HCEC 1CT (cell line): ENCODE data around the gene NCDN.

Experiments
- DNase-seq: peaks from one replicate; pipeline ENCODE4 v3.0.0-alpha.2; 2017

Gene NCDN, protein sequence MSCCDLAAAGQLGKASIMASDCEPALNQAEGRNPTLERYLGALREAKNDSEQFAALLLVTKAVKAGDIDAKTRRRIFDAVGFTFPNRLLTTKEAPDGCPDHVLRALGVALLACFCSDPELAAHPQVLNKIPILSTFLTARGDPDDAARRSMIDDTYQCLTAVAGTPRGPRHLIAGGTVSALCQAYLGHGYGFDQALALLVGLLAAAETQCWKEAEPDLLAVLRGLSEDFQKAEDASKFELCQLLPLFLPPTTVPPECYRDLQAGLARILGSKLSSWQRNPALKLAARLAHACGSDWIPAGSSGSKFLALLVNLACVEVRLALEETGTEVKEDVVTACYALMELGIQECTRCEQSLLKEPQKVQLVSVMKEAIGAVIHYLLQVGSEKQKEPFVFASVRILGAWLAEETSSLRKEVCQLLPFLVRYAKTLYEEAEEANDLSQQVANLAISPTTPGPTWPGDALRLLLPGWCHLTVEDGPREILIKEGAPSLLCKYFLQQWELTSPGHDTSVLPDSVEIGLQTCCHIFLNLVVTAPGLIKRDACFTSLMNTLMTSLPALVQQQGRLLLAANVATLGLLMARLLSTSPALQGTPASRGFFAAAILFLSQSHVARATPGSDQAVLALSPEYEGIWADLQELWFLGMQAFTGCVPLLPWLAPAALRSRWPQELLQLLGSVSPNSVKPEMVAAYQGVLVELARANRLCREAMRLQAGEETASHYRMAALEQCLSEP

DNA sequence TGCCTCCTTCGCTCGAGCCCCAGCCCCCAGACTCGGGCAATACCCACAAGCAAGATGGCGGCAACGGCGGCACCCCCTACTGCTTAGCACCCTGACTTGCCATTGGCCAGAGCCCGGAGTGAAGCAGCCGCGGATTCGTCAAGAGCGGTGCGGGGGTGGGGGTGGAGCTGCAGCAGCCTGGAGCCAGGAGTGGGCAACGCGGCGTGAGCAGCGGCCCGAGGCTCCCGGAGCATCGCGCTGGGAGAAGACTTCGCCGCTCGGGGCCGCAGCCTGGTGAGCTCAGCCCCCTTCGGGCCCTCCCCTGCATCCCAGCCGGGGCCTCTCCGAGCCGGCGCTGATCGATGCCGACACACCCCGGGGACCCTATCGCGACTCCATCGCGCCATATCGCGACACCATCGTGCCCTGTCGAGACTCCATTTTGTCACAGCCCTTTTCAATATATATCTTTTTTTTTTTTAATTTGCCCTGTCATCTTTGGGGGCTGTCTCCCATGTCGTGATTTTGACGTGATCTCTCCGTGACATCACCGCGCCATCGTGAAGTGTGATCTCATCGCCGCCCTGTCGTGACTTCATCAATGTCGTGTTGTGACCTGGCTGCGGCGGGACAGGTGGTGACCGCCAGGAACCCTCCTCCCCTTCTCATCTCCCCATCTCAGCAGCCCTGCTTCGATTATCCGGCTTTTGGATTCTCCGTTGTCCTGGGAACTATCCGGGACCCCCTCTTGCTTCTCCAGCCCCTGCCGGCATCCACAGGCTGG lies at the start of gene NCDN:
Gene NCDN (plus strand): TSS at position 189 of the 763 bp plus-strand sequence. CDS start 392 bp downstream, at position 581.
- peak; percentile 99 for DNase-seq

DNA sequence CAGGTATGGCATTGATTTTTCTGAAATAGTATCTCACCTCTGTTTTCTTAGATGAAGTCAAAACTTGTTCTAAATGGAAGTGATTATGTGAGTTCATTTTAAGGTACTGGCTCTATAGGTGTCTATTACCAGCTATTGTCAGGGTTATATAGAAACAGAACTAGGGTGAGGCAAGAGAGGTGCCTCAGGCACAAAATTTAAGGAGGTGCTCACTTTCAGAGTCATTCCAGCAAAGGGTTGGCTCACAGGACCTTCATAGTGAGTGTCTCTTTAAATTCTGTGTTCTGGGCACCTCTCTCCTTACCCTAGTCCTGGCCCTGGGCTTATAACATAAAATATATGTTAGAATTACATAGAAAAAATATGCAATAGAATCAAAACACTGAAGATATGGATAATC lies 49.7 kb upstream of the NCDN start:
- no peak for DNase-seq

DNA sequence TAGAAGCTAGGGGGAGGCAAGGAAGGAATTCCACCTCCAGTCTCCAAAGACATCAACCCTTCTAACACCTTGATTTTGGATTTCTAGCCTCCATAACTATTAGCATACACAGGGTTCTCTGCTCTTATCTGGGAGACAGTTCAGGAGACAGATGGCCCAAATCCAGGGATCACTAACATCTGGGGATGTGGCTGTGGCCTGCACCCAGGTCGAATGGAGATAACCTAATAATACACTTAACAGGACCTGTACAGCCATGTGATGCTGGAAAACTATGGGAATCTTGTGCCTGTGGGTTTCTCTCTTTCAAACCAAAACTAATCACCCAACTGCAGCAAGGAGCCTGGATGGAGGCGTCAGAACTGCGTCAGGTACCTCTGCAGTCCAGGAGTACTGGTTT lies 48.0 kb upstream of the NCDN start:
- no peak for DNase-seq

DNA sequence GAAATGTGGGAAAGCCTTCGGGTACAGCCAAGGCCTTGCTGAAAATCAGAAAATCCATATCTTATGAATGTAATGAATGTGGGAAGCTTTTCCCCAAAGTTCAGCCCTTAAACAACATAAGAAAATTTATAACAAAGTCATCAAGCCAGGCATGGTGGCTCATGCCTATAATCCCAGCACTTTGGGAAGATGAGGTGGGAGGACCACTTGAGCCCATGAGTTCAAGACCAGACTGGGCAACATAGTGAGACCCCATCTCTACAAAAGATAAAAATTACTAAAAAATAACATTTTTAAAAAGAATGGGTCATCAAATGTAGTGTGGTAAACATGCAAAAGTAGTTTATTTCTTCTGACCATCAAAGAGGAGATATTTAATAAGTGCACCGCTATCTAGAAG lies 46.3 kb upstream of the NCDN start:
- no peak for DNase-seq

DNA sequence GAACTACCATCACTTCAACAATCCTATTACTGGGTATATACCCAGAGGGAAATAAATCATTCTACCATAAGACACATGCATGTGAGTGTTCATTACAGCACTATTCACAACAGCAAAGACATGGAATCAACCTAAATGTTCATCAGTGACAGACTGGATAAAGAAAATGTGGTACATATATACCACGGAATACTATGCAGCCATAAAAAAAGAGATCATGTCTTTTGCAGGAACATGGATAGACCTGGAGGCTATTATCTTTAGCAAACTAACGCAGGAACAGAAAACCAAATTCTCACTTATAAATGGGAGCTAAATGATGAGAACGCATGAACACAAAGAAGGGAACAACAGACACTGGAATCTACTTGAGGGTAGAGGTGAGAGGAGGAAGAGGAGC lies 39.4 kb upstream of the NCDN start:
- no peak for DNase-seq

DNA sequence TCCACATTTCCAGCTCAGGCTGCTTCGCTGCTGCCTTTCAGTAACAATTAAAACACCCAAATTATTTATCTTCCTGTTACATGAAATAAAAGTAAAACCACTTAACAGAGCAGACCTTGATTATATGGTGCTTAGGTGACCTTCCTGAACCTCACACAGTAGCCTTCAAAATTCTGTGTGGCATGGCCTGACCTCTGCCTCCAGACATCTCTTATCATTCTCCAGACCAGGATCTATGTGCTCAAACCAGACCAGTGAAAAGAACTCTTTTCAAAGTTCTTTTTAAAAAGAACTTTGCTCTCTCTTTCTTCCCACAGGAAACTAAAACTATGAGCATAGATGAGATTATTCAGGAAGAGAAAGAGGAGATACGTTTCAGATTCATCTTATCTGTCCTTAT lies 38.2 kb upstream of the NCDN start:
- DNase-seq = no peak

DNA sequence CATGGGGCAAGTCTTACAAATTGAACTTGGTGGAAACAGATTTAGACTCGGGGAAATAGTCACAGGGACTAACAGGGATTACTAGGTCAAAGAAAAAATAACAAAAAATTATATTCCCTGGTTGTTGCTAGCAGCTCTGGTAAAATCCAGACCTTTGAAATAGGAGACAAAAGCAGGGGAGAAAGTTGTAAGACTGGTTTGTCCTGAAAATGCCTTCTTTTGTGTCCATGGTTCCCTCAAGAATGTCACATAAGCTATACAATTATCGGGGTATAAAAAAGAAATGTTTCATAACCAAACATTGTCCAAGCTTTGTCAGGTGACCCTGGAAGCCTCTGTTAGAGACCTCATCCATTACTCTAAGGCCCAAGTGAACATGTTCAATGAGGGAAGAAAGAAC lies 33.5 kb upstream of the NCDN start:
- DNase-seq = no peak

DNA sequence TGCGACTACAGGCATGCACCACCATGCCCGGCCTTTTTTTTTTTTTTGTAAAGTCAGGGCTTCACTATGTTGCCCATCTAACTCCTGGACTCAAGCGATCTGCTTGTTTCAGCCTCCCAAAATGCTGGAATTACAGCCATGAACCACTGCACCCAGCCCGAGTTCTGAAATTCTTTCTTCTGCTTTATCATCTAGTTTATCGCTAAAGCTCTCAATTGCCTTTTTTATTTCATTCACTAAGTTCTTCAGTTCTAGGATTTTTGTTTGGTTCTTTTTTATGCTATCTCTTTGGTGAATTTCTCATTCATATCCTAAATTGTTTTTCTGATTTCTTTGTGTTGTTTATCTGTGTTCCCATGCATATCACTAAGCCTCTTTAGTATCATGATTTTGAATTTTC lies 27.4 kb upstream of the NCDN start:
- DNase-seq = no peak

DNA sequence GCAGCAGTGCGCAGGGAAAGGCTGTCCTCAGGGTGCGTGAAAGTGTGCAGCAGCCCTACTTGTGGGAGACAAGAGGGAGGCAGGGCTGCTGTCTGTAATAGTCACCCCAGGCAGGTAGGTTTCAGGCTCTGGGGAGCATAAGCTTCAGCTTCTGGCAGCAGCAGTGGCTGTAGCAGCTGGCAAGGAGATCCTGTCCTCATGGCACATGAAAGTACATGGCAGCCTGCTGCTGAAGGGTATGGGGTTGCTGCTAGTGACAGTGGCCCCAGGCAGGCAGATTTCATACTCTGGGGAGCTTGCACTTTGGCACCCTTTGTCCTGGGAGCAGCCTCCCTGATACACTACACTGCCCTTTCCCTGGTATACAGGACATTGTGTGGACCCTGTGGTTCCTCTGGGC lies 26.7 kb upstream of the NCDN start:
- no peak for DNase-seq

DNA sequence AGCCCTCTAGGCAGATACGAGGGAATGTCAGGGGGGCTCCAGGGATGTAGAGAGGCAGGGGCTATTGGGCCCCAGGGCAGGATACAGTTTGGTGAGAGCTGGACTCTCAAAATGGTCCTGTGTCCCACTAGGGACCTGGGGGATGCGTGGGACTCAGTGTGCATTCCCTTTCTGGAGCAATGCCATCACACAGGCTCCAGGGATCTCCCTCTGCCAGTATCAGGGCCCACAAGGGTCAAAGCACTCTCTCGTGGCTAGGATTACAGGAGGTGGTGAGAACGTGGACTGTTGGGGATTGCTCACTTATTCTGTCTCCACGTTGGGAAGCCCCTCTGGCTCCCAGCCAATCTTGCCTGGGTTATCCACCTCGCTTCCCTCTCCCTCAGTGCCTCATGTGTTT lies 26.2 kb upstream of the NCDN start:
- DNase-seq = no peak

DNA sequence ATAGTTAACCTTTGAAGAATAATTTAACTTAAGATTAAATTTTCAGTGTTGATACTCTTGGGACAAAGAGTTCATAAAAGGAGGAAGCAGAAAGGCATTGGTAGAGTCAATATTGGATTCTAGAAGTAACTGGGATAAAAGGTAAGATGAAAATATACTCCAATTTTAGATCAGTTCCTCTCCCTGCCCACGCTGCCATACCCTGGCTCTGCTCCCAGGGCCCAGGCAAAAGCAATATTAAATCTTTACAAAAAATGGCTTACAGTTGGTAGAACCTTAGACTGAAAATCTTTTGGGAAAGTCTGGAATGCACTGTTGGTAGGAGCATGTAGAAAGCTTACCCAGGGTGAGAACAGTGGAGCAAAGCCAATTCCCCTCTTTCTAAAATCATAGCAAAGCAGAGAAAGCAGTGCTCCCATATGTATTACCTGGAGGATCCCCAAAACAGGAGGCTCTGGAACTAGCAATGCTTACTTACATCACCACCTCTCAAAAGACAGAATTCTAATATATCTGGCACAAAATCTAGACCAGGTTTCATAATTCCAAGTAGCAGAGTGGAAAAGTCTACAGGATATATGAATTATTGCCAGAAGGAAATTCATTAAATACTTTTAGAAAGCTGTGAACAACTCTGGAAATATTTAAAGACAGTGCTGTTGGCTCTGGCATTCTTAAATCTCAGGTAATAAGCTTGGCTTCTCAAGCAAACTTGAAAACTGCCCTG lies 24.9 kb upstream of the NCDN start:
- no peak for DNase-seq

DNA sequence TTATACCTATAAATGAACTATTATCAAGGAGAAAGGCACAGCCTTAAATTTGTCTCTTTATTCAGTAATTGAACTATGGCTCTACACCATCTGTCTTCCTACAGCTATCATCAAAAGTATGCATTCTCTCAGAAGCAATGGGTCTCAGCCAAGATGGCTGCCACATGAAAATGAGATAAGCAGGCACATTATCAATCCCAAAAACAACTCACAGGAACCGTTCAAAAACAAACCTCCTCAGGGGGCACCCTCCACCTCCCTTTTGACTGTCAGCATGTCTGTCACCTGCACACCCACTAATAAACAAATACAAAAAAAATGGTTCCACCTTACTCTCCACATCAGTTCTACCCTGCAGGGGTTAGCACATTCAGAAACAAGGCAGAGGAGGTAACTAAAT lies 24.0 kb upstream of the NCDN start:
- DNase-seq = no peak

DNA sequence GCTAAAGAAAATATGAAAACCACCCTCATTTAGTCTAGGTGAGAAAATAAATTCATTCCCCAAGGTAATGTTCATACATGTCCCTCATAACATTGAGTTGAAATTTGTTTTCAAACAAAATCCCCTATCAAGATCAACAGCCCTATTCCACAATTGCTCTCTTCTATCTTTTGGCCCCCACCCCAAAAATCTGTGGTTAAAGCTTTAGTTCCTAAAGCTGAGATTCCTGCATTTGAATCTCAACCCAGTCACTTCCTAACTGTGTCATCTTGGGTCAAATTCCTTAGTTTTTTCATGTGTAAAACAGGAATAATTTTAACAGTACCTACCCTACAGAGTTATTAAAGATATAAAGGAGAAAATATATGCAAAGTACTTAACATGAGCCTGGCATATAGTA lies 22.4 kb upstream of the NCDN start:
- DNase-seq = no peak

DNA sequence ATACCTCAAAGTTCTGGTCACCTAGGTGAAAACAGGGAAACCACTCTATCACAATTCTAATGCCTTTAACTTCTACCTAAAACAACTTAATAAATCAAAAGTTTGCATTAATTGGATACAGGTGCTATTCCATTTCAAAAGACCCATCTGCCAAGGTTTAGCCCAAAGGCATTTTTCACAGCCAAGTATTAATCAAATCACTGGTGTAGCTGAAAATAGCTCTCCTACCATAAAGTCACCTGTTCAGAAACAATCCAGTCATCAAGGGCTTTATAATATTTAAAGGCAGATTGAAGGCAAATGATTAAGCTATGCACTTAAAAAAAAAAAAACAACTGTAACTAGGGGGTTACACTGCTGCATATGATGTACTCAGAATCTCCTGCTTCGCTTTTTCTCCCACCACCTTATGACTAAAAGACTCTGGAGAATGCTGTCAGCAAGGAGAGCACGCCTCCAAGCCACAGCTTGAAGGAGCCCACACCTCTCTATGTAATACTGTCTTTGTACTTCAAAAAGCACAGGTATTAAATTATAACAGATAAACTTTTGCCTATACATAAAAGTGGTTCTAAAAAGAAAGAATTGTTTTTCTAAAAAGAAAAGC lies 20.9 kb upstream of the NCDN start:
- no peak for DNase-seq

DNA sequence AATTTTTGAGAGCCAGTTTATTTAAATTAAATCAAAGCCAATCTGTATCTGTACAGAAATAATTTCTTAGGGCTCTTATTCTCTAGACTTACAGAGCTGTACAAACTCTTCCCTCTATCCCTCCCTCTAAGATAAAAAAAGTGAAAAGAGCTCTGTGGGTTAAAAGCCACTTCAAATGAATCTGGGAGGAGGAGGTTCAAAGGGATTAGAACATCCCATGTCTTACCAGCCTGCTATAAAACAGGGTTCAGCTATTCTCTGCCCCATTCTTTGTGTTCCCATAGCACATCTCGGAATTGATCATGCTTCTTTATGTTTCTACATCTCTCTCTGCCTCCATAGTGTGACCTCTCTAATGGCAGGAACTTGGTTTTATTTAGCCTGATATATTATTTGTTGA lies 19.8 kb upstream of the NCDN start:
- DNase-seq = no peak

DNA sequence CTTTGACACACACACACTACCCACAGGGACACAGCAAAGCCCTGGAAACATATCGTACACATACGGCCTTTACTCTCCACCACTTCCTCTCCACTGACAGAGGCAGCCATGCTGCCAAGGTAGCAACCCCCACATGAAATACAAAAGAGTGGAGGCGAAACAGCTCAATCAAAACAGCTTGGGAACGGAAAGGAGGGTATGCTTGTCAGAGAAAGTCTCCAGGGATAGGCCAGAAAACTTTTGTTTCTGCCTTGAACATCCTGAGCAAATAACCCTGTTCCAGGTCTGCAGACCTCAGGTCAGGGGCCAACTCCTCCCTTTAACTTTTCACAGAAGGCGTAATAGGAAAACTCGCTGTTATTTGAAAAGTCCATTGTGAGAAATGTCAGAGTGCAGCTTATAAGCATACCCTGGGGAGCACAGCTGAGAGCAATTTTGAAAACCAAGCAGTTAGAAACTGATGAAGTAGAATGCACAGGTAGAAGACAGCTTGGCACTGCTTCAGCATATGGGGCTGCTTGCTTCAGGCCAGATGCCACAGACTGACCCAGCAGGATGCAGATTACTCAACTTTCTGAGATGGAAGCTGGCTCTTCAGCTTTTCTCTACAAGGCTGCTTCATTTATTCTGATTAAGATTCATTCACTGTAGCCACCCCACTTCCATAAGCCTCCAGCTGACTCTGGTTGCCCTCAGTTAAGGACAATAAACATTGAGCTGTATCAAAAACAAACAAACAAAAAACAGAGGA lies 18.4 kb upstream of the NCDN start:
- DNase-seq = peak; percentile 30

DNA sequence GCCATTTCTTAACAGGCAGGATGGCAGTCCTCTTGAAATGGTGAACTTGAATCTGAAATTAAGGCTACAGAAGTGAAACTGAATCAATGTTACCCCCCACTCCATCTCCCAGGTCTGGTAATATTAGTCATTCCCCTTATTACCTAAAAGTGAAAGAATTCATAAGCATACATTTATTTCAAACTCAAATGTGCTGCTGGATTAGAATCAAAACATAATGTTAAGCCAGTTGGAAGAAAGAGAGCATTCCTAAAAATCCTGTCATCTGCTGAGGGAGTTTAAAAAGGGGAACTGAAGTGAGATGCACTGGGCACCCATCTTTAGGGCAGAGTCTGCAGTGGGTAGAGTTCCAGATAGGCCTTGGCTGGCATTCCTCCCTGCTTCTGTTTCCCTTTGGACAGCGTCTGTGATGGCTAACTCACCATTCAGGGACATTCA lies 17.8 kb upstream of the NCDN start:
- peak; percentile 61 for DNase-seq

DNA sequence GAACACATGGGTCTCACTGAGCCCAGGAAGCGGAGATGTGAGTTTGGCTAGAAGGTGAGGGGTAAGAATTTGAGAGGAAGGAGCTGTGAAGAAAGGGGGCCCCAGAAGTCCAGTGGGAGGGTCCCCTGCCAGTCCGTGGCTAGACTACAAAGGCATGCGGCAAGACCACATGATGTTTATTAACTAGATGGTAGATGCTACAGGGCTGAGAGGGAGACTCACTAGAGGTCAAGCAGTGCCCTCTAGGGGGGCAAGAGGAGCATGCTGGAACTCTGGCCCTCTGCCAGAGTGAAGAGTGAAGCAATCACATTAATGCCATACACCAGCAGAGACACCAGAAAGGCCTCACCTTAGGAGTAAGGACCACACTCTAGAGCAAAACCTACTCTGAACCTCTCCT lies 12.6 kb upstream of the NCDN start:
- peak; percentile 33 for DNase-seq

DNA sequence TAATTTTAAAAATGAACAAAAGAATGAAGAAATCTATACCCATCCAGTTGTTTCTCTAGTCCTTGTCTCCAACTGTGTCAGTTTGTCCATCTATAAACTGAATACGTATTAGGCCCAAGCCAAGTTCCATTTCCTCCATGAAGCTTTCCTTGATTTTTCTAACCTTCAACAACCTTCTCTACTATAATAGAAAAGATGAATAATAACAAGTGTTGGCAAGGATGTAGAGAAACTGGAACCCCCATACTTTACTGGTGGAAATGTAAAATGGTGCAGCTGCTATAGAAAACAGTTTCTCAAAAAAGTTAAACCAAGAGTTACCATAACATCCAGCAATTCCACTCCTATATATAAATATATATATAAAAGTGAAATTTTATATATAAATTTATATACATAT lies 11.0 kb upstream of the NCDN start:
- no peak for DNase-seq

DNA sequence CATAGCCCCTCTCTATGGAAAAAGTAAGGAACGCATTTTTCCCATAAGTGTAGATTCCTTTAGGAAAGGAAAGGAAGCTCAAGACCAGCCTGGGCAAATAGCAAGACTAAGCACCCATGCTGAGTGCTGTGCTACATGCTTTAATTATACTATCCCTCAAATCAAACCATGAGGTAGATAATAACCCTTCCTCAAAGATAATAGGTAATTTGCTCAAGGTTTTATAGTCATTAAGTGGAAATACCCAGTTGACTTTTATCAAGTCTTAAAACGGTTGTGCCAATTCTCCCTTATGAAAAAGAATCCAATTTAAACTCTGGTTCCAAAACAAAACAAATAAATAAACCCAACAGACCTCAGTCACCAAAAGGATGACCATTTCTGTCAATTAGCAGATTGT lies 3.7 kb upstream of the NCDN start:
- DNase-seq = no peak

DNA sequence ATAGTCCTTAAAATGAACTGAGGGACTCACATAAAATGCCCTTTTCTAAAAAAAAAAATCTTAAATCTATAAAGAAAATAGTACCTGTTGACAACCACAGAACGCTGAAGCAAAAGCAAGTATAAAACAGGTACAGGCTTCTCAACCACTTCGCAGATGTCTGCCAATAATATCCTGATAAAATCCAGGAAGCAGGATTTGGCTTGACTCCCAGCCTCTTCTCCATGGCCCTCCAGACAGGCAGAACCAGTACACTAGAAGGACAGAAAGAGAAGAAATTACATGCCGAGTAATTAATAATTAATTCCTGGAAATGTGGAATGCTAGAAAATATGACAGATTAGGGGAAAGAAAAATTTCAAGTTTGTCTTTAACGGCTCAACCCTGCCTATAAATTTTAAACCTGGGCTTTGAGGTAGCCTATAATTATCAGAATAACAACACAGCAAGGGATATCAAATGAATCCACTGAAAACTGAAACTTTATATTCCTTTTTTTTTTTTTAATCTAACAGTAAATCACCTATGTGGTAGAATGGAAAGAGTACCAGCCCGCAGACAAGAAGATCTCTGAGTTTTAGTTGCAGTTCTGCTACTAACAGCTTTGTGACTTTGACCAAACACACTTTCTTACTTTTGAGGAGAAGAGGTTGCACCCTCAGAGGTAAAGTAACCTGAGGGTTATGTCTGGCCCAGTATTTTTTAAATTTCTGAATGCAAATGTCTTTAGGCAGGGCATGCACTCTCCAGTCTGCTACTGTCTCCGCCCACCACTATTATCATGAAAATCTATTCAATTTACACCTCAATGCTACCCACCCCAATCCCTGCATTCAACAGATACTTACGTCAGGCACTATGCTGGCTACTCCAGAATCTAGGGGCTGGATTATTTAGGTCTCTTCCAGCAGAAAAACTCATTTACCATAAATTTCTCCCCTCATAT lies 3.1 kb upstream of the NCDN start:
- DNase-seq = no peak
